GM19397 (cell line): ENCODE data around the gene FAM124B.
"Not testable (repeated sequence)": the region's sequence is repeated elsewhere in the genome, so short reads cannot be mapped to it uniquely, and the experiment has no call there.

Experiments
- ATAC-seq: cut with Tn5 transposase; IDR thresholded peaks from one replicate; pipeline ENCODE4 v1.9.1; 2021; ENCODE audit warnings: mild to moderate bottlenecking, moderate library complexity; ENCODE audit not compliant: unreplicated experiment

FAM124B gene

GRCh38 chr2:224416656-224417360, 14.9 kb upstream of the FAM124B start:
- no peak for ATAC-seq

- no peak for ATAC-seq
Observed at GRCh38 chr2:224413381-224413780, 11.5 kb upstream of the FAM124B start.

- no peak for ATAC-seq
Observed at GRCh38 chr2:224412141-224413015, 10.5 kb upstream of the FAM124B start.

- no peak for ATAC-seq
Observed at GRCh38 chr2:224410946-224411561, 9.1 kb upstream of the FAM124B start.

GRCh38 chr2:224408676-224409075, 6.8 kb upstream of the FAM124B start:
- no peak for ATAC-seq

GRCh38 chr2:224407241-224407701, 5.4 kb upstream of the FAM124B start:
- ATAC-seq = no peak

- no peak for ATAC-seq
Observed at GRCh38 chr2:224405841-224406370, 4.0 kb upstream of the FAM124B start.

- no peak for ATAC-seq
Observed at GRCh38 chr2:224405412-224405811, 3.5 kb upstream of the FAM124B start.

- ATAC-seq = no peak
Observed at GRCh38 chr2:224404796-224405195, 2.9 kb upstream of the FAM124B start.

GRCh38 chr2:224403657-224404056, 1.8 kb upstream of the FAM124B start:
- no peak for ATAC-seq

- no peak for ATAC-seq
Observed at GRCh38 chr2:224400886-224401632, 848 bp downstream of the FAM124B start.

GRCh38 chr2:224400174-224400810, 1.6 kb downstream of the FAM124B start:
- ATAC-seq = no peak

GRCh38 chr2:224398289-224398688, 3.6 kb downstream of the FAM124B start:
- no peak for ATAC-seq

- ATAC-seq = not testable (repeated sequence)
Observed at GRCh38 chr2:224397100-224397499, 4.8 kb downstream of the FAM124B start.

GRCh38 chr2:224395620-224396390, 6.1 kb downstream of the FAM124B start:
- no peak for ATAC-seq

GRCh38 chr2:224393157-224393872, 8.6 kb downstream of the FAM124B start:
- ATAC-seq = no peak

- ATAC-seq = no peak
Observed at GRCh38 chr2:224392545-224392944, 9.4 kb downstream of the FAM124B start.

- no peak for ATAC-seq
Observed at GRCh38 chr2:224389317-224389716, 12.6 kb downstream of the FAM124B start.

- ATAC-seq = no peak
Observed at GRCh38 chr2:224386876-224387275, 15.0 kb downstream of the FAM124B start.
